GM06990 (cell line): ENCODE results near the gene CDH8.
A peak's percentile ranks its signal among the peaks of the same experiment; 100 is the strongest.

ENCODE experiments used
- DNase-seq: peaks from one replicate; pipeline ENCODE4 v3.0.0-alpha.2; 2011; ENCODE audit not compliant: insufficient read length; ENCODE audit errors: extremely low read depth
- H3K27me3 ChIP-seq: replicated peaks from 2 replicates; pipeline ENCODE4 v1.6.0; 2011; ENCODE audit warnings: low read length; ENCODE audit not compliant: control insufficient read depth, insufficient read depth
- H3K36me3 ChIP-seq: 2 replicates; pipeline ENCODE4 v1.5.1; 2011; ENCODE audit warnings: low read length; ENCODE audit not compliant: control insufficient read depth, insufficient read depth
- H3K4me3 ChIP-seq: replicated peaks from 2 replicates; pipeline ENCODE4 v1.5.1; 2011; ENCODE audit warnings: low read depth, mild to moderate bottlenecking, control low read depth, low read length
- TF ChIP-seq, protein P1 (sequence below): IDR thresholded peaks from 2 replicates; pipeline ENCODE4 v1.5.1; 2011; ENCODE audit warnings: low read length, control low read depth, mild to moderate bottlenecking, inconsistent platforms; ENCODE audit not compliant: insufficient read depth, poor library complexity, severe bottlenecking

CDH8 gene, protein sequence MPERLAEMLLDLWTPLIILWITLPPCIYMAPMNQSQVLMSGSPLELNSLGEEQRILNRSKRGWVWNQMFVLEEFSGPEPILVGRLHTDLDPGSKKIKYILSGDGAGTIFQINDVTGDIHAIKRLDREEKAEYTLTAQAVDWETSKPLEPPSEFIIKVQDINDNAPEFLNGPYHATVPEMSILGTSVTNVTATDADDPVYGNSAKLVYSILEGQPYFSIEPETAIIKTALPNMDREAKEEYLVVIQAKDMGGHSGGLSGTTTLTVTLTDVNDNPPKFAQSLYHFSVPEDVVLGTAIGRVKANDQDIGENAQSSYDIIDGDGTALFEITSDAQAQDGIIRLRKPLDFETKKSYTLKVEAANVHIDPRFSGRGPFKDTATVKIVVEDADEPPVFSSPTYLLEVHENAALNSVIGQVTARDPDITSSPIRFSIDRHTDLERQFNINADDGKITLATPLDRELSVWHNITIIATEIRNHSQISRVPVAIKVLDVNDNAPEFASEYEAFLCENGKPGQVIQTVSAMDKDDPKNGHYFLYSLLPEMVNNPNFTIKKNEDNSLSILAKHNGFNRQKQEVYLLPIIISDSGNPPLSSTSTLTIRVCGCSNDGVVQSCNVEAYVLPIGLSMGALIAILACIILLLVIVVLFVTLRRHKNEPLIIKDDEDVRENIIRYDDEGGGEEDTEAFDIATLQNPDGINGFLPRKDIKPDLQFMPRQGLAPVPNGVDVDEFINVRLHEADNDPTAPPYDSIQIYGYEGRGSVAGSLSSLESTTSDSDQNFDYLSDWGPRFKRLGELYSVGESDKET

DNA sequence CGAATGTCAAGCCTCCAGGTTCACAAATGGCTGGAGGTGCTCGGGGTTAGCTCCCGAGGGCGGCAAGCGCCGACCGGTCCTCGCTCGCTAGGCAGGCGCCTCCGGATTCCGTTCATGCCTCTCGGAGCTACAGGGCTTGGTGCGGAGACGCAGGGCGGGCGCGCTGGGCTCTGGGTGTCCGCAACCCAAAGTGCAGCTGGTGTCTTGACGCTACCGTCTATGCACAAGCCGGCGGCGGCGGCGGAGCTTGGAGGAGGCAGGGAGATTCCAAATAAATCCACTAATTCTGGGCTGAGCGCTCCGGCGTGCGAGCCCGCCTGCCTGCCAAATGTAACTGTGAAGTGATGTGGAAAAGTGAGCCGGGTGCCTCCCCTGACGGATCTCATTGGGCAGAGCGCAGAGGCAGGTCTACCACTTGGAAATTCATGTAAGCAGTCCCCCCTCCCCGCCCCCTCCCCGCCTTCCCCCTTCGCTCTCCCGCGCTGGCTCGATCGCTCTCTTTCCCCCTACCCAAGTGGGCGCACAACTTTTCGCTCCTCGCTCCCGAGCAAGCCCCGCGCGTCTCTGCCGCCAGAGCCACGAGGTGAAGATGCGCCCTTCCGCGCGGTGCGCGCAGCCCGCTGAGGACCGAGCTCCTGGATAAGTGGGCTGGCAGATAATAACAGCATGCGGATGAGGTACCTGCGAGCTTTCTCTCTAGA is at the start of gene CDH8:
TSS of gene CDH8 (minus strand) at position 338 of the 701 bp plus-strand sequence. CDS start 15,035 bp downstream, outside the sequence.
- H3K36me3 ChIP-seq: no peaks in the 10 kb centered on the region
- H3K27me3 ChIP-seq: no peaks in the 10 kb centered on the region
- no peak within 1 kb of the TSS for H3K4me3 ChIP-seq
- TF ChIP-seq, protein P1, sequence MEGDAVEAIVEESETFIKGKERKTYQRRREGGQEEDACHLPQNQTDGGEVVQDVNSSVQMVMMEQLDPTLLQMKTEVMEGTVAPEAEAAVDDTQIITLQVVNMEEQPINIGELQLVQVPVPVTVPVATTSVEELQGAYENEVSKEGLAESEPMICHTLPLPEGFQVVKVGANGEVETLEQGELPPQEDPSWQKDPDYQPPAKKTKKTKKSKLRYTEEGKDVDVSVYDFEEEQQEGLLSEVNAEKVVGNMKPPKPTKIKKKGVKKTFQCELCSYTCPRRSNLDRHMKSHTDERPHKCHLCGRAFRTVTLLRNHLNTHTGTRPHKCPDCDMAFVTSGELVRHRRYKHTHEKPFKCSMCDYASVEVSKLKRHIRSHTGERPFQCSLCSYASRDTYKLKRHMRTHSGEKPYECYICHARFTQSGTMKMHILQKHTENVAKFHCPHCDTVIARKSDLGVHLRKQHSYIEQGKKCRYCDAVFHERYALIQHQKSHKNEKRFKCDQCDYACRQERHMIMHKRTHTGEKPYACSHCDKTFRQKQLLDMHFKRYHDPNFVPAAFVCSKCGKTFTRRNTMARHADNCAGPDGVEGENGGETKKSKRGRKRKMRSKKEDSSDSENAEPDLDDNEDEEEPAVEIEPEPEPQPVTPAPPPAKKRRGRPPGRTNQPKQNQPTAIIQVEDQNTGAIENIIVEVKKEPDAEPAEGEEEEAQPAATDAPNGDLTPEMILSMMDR: no peak
- DNase-seq: no peak

DNA sequence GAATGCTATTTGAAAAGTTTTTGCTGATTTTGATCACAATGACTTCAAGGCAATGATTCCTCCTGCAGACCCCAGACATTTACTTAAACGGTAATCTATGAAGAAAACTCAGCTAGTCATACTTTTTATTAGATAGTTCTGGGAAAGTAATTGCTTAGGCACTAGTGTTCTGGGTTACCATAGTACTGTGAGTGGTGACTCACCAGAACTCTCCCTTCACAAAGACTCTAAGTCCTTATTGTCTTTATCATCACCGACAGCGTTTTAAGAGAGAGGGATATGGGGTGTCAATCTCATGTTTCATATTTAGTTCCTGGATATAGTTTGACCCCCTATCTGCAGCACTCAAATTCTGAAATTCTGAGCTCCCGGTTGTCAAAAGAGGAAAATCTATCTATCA is 43.0 kb upstream of the CDH8 start:
- Histone ChIP-seq H3K36me3 (no peaks in the 10 kb centered on the region), H3K27me3 (no peaks in the 10 kb centered on the region), H3K4me3 (no peak overlapping the region)
- DNase-seq: no peak
- TF ChIP-seq, protein P1: no peak

DNA sequence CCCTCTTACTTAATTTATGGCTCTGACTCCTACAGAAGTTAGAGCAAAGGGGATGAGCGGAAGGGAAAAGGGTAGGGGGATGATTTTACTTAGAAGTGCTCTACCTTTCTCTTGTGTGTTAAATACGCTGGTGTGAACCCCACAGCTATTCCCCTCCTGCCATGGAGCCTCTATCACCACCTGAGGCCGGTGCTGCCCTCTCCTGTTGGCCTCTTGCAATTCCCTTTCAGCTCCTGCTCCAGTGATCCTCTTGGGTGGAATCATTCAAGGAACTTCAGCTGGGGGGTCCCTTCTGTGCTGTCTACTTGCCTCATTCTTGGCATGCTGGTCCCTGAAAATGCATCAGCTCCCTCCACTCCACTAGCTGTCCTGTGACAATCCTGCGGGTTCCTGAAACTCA is 41.8 kb upstream of the CDH8 start:
- Histone ChIP-seq H3K27me3 (no peaks in the 10 kb centered on the region), H3K36me3 (no peaks in the 10 kb centered on the region), H3K4me3 (no peak overlapping the region)
- DNase-seq: no peak
- TF ChIP-seq, protein P1: peak; percentile 1

DNA sequence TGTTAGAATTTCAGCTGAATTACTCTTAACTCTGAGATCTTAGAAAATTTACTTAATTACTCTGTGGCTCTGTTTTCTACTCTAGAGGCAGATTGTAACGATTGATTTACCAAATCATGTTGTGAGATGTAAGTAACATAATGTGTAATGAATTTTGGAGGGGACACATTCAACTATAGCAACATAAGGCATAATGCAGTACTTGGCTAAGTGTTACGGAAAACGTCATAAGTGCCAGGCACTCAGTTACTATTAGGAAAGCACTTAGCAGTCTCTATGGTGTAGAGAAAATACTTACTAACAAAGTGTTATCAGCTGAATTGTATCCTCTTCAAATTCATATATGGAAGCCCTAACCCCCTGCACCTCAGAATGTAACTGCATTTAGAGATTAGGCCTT is 40.6 kb upstream of the CDH8 start:
- no peak for DNase-seq
- H3K27me3 ChIP-seq: no peaks in the 10 kb centered on the region
- H3K36me3 ChIP-seq: no peaks in the 10 kb centered on the region
- no peak overlapping the region for H3K4me3 ChIP-seq
- TF ChIP-seq, protein P1: no peak

DNA sequence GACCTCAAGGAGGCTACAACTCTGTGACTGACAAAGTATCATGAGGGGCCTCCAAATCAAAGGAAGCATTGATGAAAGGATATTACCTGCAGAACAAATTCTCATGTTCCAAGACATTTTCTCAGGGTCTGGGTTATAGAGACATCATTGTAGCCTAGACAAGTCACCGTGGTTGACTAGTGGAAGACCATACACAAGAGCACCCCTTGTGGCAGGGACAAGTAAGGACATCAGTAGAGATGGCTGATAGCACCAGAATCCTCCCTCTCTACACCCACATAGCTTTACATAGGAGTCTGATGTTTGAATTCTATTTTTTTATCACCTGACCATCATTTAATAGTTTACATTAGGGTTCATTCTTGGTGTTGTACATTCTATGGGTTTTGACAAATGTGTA is 32.5 kb upstream of the CDH8 start:
- TF ChIP-seq, protein P1: peak; percentile 18
- Histone ChIP-seq H3K27me3 (no peaks in the 10 kb centered on the region), H3K36me3 (no peaks in the 10 kb centered on the region), H3K4me3 (no peak overlapping the region)
- DNase-seq: no peak
